HL-60 (cell line): ENCODE results near the gene DMD.

Source experiments
- DNase-seq, 2 experiments: peaks; one replicate each; pipeline ENCODE4 v3.0.0-alpha.2; 2010 to 2020; ENCODE audit warnings: low read depth in 1 of 2, low spot score in 1 of 2
- H3K27ac ChIP-seq: fragments of 250-450 bp; sonication (Bioruptor Pico); replicated peaks from 2 replicates; pipeline ENCODE4 v1.5.1; 2020; ENCODE audit warnings: mild to moderate bottlenecking, moderate library complexity
- H3K27me3 ChIP-seq: fragments of 250-450 bp; sonication (Bioruptor Pico); 2 replicates; pipeline ENCODE4 v1.5.1; 2021; ENCODE audit warnings: mild to moderate bottlenecking, moderate library complexity; ENCODE audit not compliant: insufficient read depth, poor library complexity, severe bottlenecking
- H3K4me3 ChIP-seq: replicated peaks from 2 replicates; pipeline ENCODE4 v1.5.1; 2011; ENCODE audit warnings: mild to moderate bottlenecking, control low read depth, low read length; ENCODE audit not compliant: insufficient read depth
- GABPA ChIP-seq: IDR thresholded peaks from 2 replicates; pipeline ENCODE4 v1.6.1; 2012; ENCODE audit warnings: low read depth
- POLR2AphosphoS5 ChIP-seq: IDR thresholded peaks from 2 replicates; pipeline ENCODE4 v1.6.1; 2012; ENCODE audit warnings: low read depth
- SPI1 ChIP-seq: IDR thresholded peaks from 2 replicates; pipeline ENCODE4 v1.6.1; 2012; ENCODE audit warnings: low read depth, mild to moderate bottlenecking, borderline replicate concordance
- TF ChIP-seq, protein P1 (sequence below): IDR thresholded peaks from 2 replicates; pipeline ENCODE4 v1.6.1; 2012; ENCODE audit warnings: low read depth; ENCODE audit not compliant: insufficient replicate concordance
- TF ChIP-seq, protein P2 (sequence below): IDR thresholded peaks from one replicate; pipeline ENCODE4 v1.5.1; 2011; ENCODE audit warnings: low read length, control low read depth, inconsistent platforms; ENCODE audit not compliant: insufficient read depth

Gene DMD

DNA sequence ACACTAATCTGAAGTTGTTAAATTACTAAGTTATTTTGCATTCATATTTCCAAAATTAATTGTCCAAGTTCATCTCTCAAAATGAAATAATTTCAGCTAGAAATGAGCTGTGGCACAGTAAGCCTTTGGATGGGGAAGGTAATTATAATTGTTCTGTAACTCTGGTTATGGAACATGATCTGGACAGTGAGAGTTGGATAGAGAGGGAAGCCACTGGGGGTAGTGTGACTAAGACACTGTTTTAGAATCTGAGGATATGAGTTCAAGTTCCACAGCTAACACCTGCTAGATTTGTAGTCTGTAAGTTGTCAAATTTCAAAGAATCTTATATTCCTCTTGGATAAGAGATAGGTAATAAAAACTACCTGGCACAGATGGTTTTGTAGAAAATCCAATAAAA is 49.5 kb downstream of the DMD start:
- H3K27me3 ChIP-seq, result no peaks in the 10 kb centered on the region
- DNase-seq, result no peak
- H3K4me3 ChIP-seq, result no peak overlapping the region
- TF ChIP-seq POLR2AphosphoS5, result no peak
- TF ChIP-seq GABPA, result no peak
- TF ChIP-seq, protein P1, sequence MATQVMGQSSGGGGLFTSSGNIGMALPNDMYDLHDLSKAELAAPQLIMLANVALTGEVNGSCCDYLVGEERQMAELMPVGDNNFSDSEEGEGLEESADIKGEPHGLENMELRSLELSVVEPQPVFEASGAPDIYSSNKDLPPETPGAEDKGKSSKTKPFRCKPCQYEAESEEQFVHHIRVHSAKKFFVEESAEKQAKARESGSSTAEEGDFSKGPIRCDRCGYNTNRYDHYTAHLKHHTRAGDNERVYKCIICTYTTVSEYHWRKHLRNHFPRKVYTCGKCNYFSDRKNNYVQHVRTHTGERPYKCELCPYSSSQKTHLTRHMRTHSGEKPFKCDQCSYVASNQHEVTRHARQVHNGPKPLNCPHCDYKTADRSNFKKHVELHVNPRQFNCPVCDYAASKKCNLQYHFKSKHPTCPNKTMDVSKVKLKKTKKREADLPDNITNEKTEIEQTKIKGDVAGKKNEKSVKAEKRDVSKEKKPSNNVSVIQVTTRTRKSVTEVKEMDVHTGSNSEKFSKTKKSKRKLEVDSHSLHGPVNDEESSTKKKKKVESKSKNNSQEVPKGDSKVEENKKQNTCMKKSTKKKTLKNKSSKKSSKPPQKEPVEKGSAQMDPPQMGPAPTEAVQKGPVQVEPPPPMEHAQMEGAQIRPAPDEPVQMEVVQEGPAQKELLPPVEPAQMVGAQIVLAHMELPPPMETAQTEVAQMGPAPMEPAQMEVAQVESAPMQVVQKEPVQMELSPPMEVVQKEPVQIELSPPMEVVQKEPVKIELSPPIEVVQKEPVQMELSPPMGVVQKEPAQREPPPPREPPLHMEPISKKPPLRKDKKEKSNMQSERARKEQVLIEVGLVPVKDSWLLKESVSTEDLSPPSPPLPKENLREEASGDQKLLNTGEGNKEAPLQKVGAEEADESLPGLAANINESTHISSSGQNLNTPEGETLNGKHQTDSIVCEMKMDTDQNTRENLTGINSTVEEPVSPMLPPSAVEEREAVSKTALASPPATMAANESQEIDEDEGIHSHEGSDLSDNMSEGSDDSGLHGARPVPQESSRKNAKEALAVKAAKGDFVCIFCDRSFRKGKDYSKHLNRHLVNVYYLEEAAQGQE, result no peak
- no peak for TF ChIP-seq SPI1
- TF ChIP-seq, protein P2, sequence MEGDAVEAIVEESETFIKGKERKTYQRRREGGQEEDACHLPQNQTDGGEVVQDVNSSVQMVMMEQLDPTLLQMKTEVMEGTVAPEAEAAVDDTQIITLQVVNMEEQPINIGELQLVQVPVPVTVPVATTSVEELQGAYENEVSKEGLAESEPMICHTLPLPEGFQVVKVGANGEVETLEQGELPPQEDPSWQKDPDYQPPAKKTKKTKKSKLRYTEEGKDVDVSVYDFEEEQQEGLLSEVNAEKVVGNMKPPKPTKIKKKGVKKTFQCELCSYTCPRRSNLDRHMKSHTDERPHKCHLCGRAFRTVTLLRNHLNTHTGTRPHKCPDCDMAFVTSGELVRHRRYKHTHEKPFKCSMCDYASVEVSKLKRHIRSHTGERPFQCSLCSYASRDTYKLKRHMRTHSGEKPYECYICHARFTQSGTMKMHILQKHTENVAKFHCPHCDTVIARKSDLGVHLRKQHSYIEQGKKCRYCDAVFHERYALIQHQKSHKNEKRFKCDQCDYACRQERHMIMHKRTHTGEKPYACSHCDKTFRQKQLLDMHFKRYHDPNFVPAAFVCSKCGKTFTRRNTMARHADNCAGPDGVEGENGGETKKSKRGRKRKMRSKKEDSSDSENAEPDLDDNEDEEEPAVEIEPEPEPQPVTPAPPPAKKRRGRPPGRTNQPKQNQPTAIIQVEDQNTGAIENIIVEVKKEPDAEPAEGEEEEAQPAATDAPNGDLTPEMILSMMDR, result no peak
- no peak overlapping the region for H3K27ac ChIP-seq

DNA sequence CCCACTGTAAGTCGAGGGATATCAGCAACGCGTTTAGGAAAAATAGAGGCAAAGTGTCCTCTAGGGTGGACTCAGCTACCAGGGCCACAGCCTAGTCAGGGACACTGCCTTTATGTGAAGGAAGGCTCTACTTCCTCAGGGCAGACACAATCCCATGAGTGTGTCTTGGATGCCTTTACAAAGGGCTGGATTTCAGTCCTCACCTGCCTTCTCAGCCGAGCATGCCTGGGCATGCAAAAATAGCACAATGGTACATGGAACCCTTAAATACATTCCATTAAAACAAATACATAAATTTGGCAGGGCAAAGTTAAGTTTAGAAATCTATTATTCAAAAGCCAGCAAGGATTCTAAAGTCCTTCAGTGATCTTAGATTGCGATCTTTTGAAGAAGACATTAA is 51.1 kb downstream of the DMD start:
- TF ChIP-seq SPI1 (no peak), GABPA (no peak), POLR2AphosphoS5 (no peak)
- TF ChIP-seq, protein P1, result no peak
- TF ChIP-seq, protein P2, result no peak
- H3K27ac ChIP-seq, result no peak overlapping the region

DNA sequence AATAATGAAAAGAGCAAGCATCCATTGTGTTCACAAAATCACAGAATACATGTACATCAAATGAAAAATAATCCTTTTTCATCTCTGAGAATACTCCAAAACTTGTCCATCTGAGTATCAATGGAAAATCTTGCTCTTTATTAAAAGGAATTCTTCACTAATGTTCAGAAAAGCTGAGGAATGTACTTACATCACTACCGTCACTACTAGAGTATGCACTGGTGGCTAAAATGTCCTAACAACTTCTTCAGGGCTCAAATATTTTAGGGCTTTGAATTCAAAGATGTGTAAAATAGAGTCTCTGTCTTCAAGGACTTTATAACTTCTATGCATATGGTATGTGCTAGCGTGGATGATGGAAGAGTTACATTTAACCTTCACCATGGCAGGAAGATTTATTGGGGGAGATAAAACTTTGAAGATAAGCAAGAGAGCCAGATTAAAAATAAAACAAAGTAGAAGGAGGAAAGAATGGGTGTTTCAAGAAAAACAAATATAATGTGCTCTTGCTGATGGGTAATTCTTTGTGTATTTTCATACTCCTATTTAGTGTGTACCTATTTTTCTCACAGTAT is 55.1 kb downstream of the DMD start:
- Histone ChIP-seq H3K27ac (no peak overlapping the region), H3K4me3 (no peak overlapping the region), H3K27me3 (no peaks in the 10 kb centered on the region)
- no peak for TF ChIP-seq GABPA
- TF ChIP-seq, protein P2, result no peak
- TF ChIP-seq POLR2AphosphoS5, result no peak
- TF ChIP-seq, protein P1, result no peak
- no peak for TF ChIP-seq SPI1
- no peak for DNase-seq

More for the DNA sequence above, 51.1 kb downstream of the DMD start:
- DNase-seq, result no peak
- Histone ChIP-seq H3K4me3 (no peak overlapping the region), H3K27me3 (no peaks in the 10 kb centered on the region)
